GM21381 (cell line): ENCODE results near the gene CCSER2.
"Not testable (repeated sequence)": the region's sequence is repeated elsewhere in the genome, so short reads cannot be mapped to it uniquely, and the experiment has no call there.

Experiments used
- ATAC-seq: cut with Tn5 transposase; IDR thresholded peaks from one replicate; pipeline ENCODE4 v1.9.1; 2021; ENCODE audit warnings: mild to moderate bottlenecking, moderate library complexity; ENCODE audit not compliant: unreplicated experiment

Gene CCSER2

GRCh38 chr10:84440781-84441180 lies 112.4 kb downstream of the CCSER2 start:
- ATAC-seq, result no peak

- ATAC-seq, result no peak
Observed at GRCh38 chr10:84447701-84448400, 119.5 kb downstream of the CCSER2 start.

GRCh38 chr10:84449351-84449750 lies 121.0 kb downstream of the CCSER2 start:
- ATAC-seq, result not testable (repeated sequence)

- ATAC-seq, result no peak
Observed at GRCh38 chr10:84452003-84452402, 123.6 kb downstream of the CCSER2 start.

DNA sequence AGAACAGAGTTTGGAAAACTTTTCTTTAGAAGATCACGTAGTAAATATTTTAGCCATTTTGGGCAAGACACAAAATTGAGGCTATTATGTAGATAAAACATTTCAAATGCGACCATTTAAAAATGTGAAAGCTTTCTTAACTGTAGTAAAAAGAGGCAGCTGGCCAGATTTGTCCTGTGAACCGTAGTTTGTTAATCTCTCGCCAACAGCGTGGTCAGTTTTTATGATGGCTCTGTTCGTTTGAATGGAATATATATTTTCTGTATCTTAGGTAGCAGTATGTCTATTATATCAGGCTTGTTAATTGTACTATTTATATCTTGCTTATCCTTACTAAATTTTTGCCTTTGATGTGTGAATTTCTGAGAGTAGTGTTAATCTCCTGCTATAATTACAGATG lies 124.9 kb downstream of the CCSER2 start:
- ATAC-seq, result no peak

DNA sequence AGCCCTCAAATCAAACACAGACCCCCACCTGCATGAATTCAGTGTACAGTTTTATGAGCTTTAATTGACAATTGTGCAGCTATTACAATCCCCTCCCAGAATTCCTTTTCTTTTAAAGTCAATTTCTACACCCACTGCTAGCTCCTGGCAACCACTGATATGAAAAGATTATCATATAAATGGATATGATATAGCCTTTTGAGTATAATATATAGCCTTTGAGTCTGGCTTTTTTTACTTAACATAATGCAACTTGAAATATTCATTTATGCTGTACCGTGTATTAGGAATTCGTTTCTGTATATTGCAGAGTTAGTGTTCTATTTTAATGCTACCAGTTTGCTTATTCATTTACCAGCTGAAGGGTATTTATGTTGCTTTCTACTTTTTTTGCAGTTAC lies 127.7 kb downstream of the CCSER2 start:
- no peak for ATAC-seq

GRCh38 chr10:84460520-84460919 lies 132.1 kb downstream of the CCSER2 start:
- ATAC-seq, result no peak

DNA sequence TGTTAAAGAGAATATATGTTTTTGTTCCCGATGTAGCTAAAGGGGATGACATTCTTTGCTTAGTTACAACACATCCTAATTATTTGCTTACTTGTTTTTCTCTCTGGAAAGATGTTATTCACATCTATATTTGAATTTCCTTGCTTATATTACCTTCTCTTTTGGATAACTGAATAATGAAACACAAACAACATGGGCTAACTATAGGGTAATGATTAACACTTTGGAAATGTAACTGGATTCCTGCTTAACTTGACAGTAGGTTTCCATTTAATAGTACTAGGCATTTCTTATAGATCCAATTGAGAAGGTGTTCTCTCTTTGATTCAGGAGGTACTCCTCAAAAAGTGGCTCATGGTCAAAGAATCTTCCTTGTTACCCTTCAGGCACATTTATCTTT lies 141.1 kb downstream of the CCSER2 start:
- no peak for ATAC-seq

DNA sequence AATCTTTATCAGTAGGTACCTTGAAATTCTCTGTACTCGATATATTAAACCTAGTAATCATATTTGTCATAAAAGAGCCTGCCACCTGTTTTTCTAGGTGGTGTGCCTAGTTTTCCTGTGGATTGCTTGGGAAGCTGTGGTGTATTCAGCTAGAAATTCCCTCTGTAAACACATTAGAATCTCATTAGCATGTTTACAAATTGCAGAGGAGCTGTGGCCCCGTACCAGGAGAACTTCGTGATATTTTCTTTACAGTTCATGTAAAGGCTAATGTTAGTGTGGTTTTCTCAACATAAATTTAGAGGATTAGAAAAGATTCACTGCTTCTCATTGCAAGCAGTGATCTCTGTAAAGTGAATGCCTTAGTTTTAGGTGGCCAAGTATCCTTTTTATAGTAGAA lies 144.7 kb downstream of the CCSER2 start:
- ATAC-seq, result no peak

DNA sequence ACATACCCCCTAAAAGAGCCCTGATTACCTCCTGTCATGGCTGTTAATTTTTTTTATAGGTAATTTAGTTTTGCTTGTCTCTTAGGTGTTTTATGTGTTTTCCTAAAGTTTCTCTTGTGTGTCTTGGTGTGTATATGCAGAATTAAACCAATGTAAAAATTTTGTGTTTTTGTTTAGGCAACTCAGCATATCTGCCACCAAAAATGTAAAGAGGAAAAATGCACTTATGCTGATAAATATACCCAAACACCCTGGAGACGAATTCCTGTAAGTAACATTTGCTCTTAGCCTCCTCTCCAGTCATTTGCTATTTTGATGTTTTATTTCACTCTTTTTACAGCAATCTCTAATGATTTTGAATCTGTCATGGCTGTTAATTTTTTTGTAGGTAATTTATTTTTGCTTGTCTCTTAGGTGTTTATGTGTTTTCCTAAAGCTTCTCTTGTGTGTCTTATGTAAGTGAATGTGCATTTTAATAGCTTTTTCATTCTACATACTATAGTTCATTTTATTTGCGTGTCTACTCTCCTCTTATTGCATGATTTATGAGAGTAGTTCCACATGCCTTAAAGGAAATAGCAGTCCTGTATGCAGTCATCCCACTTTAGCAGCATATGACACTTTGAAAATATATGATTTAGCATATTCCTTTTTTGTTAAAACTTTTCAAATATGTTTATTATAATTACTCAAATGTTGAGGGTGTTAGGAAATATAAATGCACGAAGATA lies 149.2 kb downstream of the CCSER2 start:
- no peak for ATAC-seq

- no peak for ATAC-seq
Observed at GRCh38 chr10:84478151-84478550, 149.8 kb downstream of the CCSER2 start.

GRCh38 chr10:84478679-84479078 lies 150.3 kb downstream of the CCSER2 start:
- no peak for ATAC-seq

- no peak for ATAC-seq
Observed at GRCh38 chr10:84484541-84484940, 156.2 kb downstream of the CCSER2 start.

- no peak for ATAC-seq
Observed at GRCh38 chr10:84493361-84493760, 165.0 kb downstream of the CCSER2 start.

DNA sequence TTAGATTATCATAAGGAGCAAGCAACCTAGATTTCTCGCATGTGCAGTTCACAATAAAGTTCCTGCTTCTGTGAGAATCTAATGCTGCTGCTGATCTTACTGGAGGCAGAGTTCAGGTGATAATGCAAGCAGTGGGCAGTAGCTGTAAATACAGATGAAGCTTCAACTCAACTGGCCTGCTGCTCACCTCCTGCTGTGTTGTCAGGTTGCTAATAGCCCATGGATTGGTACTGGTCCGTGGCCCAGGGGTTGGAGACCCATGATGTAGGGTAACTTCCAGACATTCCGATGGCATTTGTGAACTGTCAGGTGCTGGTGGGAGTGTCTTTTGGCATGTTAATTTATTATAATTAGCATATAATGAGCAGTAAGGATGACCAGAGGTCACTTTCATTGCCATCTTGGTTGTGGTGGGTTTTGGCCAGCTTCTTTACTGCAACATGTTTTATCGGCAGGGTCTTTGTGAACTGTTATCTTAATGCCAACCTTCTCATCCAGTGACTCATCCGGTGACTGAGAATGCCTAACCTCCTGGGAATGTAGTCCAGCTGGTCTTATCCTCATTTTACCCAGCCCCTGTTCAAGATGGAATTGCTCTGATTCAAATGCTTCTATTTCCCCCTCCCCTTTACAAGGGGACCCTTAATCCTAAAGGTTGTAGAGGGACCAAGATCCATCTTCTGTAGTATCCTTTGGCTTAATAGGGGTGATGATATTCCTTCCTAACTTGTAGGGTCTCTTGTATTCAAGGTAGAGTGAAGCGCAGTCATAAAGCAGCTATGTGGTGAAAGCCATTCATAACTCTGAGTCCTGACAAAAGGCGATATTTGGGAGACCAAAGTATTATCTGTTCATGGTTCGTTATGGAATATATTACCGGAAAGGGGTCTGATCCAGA lies 165.8 kb downstream of the CCSER2 start:
- no peak for ATAC-seq

DNA sequence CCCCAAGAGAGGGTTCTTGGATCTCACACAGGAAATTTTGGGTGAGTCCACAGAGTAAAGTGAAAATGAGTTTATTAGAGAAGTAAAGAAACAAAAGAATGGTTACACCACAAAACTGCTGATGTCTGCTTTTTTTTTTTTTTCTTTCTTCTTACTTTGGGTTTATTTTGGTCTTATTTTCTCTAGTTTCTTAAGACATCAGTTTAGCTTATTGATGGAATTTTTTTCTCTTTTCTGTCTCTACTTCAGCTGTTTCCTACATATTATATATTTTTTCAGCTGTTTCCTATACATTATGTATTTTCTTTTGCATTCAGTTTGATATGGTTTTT lies 166.4 kb downstream of the CCSER2 start:
- ATAC-seq, result no peak

- no peak for ATAC-seq
Observed at GRCh38 chr10:84497978-84498377, 169.6 kb downstream of the CCSER2 start.

DNA sequence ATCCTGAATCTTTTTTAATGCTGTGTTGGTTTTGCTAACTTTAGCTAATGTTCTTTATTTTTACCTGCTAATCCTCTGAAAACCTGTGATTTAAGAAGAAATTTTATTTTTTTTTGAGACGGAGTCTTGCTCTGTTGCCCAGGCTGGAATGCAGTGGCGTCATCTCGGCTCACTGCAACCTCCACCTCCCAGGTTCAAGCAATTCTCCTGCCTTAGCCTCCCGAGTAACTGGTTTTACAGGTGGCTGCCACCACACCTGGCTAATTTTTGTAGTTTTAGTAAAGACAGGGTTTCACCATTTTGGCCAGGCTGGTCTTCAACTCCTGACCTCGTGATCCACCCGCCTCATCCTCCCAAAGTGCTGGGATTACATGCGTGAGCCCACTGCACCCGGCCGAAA lies 170.7 kb downstream of the CCSER2 start:
- not testable (repeated sequence) for ATAC-seq

GRCh38 chr10:84499846-84500245 lies 171.5 kb downstream of the CCSER2 start:
- ATAC-seq, result no peak

- no peak for ATAC-seq
Observed at GRCh38 chr10:84510121-84510520, 181.7 kb downstream of the CCSER2 start.

DNA sequence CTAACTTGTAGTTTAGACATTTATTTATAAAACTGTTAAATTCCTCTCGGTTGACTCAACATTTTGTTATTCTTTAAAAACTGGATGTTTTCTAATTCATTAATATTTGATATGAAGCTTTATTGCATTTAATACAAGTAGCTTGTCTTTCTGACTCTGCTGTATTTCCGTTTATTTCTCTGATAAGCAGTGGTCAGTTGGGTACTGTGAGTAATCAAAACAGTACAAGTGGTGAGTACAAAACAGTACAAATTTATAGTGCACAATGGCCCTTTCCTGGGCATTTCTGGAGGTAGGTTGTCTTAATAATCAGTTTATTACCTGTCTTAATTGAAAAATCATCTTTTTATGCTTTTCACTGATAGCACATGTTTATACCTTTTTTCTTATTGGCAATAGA lies 182.7 kb downstream of the CCSER2 start:
- no peak for ATAC-seq
